Skeletal muscle satellite cell (primary cell): ENCODE data around the gene TOR1B.
"Not testable (repeated sequence)": the region's sequence is repeated elsewhere in the genome, so short reads cannot be mapped to it uniquely, and the experiment has no call there.

Source experiments
- H3K27me3 ChIP-seq: 2 replicates; pipeline ENCODE4 v1.7.0; 2013; ENCODE audit warnings: low read length; ENCODE audit not compliant: control insufficient read depth, insufficient read depth
- H3K36me3 ChIP-seq: 2 replicates; pipeline ENCODE4 v1.7.0; 2013; ENCODE audit warnings: mild to moderate bottlenecking, control low read depth, low read length; ENCODE audit not compliant: insufficient read depth
- H3K4me1 ChIP-seq: 2 replicates; pipeline ENCODE4 v1.7.0; 2013; ENCODE audit warnings: low read length; ENCODE audit not compliant: control insufficient read depth, insufficient read depth
- H3K4me2 ChIP-seq: 2 replicates; pipeline ENCODE4 v1.7.0; 2013; ENCODE audit warnings: mild to moderate bottlenecking, low read length
- H3K4me3 ChIP-seq: 2 replicates; pipeline ENCODE4 v1.7.0; 2013; ENCODE audit warnings: low read length
- H3K9ac ChIP-seq: 2 replicates; pipeline ENCODE4 v1.7.0; 2013; ENCODE audit warnings: mild to moderate bottlenecking, low read depth, low read length, moderate library complexity
- H3K9me3 ChIP-seq: replicated peaks from 2 replicates; pipeline ENCODE4 v1.7.0; 2013; ENCODE audit warnings: mild to moderate bottlenecking, control low read depth, low read length

TOR1B gene

GRCh38 chr9:129796029-129796428 lies 7.0 kb upstream of the TOR1B start:
- H3K9me3 ChIP-seq, H3K4me1 ChIP-seq, H3K36me3 ChIP-seq, H3K4me2 ChIP-seq, H3K9ac ChIP-seq, H3K4me3 ChIP-seq: not testable (repeated sequence)
- H3K27me3 ChIP-seq = peaks cover 25% of the 10 kb centered on the region

DNA sequence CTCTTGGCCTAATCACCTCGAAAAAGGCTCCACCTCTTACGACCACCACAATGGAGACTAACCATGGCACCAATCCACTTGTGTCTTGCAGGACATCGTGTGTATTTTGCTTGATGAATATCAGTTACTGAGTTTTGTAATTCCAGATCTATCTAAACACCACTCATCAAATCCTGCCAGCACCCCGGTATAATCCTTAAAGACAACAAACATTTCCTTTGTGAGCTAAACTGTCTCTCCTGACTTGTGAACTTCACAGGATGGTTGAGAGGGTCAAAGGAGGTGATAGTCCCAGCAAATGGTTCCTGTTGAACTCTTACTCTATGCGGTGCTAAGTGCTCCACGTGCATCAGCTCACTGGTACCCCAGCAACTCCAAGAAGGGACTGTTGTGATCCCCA lies 4.0 kb upstream of the TOR1B start:
- no peaks in the 10 kb centered on the region for H3K36me3 ChIP-seq
- no peak overlapping the region for H3K4me2 ChIP-seq
- no peak overlapping the region for H3K9ac ChIP-seq
- no peaks in the 10 kb centered on the region for H3K9me3 ChIP-seq
- H3K27me3 ChIP-seq = peaks cover 20% of the 10 kb centered on the region
- H3K4me1 ChIP-seq = peaks cover 4% of the 10 kb centered on the region
- no peak overlapping the region for H3K4me3 ChIP-seq

DNA sequence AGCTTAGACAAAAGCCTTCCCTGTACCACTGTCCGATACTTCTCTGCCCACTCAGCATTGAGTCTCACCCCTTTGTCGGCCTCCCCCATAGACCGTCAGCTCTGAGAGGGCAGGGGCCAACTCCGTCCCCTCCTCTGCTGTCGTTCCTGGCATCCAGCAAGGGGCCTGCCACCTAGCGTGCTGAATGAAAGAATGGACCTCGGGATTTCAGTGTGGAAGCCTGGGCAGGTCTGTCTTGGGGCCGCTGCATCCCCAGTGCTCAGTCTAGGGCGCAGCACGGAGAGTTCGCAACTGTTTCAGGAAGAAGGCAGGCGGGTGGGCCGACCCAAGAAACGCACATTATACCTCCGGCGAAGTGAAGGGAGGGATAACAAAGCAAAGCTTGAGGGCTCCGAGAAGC lies 1.5 kb upstream of the TOR1B start:
- H3K4me3 ChIP-seq = no peak overlapping the region
- no peak overlapping the region for H3K4me2 ChIP-seq
- H3K9me3 ChIP-seq = no peaks in the 10 kb centered on the region
- H3K36me3 ChIP-seq = peaks cover 6% of the 10 kb centered on the region
- no peaks in the 10 kb centered on the region for H3K27me3 ChIP-seq
- H3K9ac ChIP-seq = no peak overlapping the region
- peaks cover 8% of the 10 kb centered on the region for H3K4me1 ChIP-seq

GRCh38 chr9:129803676-129804060 lies 684 bp downstream of the TOR1B start:
- H3K27me3 ChIP-seq = no peaks in the 10 kb centered on the region
- H3K4me1 ChIP-seq = peaks cover 8% of the 10 kb centered on the region
- H3K9me3 ChIP-seq = no peaks in the 10 kb centered on the region
- H3K4me3 ChIP-seq = peak overlapping the region; percentile 98
- H3K4me2 ChIP-seq = peak overlapping the region; percentile 98
- peaks cover 6% of the 10 kb centered on the region for H3K36me3 ChIP-seq
- H3K9ac ChIP-seq = peak overlapping the region; percentile 79

- Histone ChIP-seq H3K36me3 (peaks cover 17% of the 10 kb centered on the region), H3K4me1 (peaks cover 8% of the 10 kb centered on the region), H3K27me3 (no peaks in the 10 kb centered on the region)
Measured at GRCh38 chr9:129806061-129806460, 3.1 kb downstream of the TOR1B start.

GRCh38 chr9:129809346-129809745 lies 6.4 kb downstream of the TOR1B start:
- Histone ChIP-seq H3K36me3 (peaks cover 33% of the 10 kb centered on the region), H3K4me3 (no peak overlapping the region), H3K9ac (no peak overlapping the region), H3K27me3 (no peaks in the 10 kb centered on the region), H3K4me2 (no peak overlapping the region), H3K9me3 (no peaks in the 10 kb centered on the region), H3K4me1 (no peaks in the 10 kb centered on the region)

More at GRCh38 chr9:129806061-129806460, 3.1 kb downstream of the TOR1B start:
- Histone ChIP-seq H3K4me2 (no peak overlapping the region), H3K4me3 (no peak overlapping the region), H3K9me3 (no peaks in the 10 kb centered on the region), H3K9ac (no peak overlapping the region)

DNA sequence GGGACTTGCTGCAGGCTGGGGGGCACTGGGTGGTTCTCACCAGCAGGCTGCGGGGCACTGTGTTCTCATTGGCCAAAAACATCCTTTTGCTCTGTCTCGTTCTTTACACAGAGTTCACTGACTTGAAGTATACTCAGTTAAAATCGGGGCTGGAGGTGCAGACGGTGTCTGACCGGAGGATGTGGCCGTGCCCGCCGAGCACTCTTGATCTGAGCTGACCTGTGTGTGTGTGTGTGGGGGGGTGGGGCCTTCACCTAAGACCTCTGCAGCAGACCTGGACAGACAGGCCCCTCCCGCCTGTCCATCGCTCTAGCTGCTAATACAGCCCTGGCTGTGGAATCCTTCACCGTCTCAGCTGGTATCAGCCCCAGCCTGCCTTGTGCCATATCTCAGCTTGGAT lies 7.1 kb downstream of the TOR1B start:
- Histone ChIP-seq H3K27me3 (no peaks in the 10 kb centered on the region), H3K36me3 (peaks cover 37% of the 10 kb centered on the region), H3K4me2 (no peak overlapping the region), H3K9me3 (no peaks in the 10 kb centered on the region), H3K9ac (no peak overlapping the region), H3K4me1 (no peaks in the 10 kb centered on the region), H3K4me3 (no peak overlapping the region)

DNA sequence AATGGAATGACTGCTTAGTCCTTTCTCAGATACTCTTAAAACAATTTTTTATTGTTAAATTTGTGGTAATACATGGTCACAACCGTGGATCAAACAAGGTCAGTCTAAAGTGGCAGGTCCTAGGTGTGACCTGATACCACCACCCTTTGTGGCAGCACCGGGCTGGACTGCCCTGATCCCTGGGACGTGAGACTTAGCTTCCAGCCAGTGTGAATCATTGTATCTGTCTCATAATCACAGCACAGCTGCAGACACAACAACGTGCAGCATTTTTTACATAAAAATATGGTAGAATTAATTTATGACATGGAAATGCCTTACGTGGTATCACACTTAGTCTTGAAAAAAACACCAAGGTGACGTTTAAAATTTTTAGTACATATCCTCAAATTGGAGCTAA lies 7.8 kb downstream of the TOR1B start:
- no peaks in the 10 kb centered on the region for H3K9me3 ChIP-seq
- H3K4me2 ChIP-seq = no peak overlapping the region
- H3K4me3 ChIP-seq = no peak overlapping the region
- H3K27me3 ChIP-seq = no peaks in the 10 kb centered on the region
- no peak overlapping the region for H3K9ac ChIP-seq
- H3K36me3 ChIP-seq = peaks cover 43% of the 10 kb centered on the region
- no peaks in the 10 kb centered on the region for H3K4me1 ChIP-seq

DNA sequence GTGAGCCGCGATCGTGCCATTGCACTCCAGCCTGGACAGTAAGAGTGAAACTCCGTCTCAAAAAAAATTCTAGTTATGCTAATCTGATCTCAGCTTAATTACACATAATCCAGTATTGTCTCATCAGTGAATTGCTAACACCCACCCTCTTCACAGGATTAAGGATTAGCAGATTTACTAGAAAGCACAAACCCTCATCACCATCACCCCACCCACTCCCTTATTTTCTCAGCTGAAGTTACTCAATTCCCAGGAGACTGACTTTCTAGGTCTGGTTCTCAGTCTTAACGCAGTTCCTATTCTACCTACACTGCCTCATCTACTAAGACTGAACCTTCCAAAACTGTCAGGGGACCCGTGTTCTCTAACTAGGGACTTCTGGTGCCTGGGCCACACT lies 9.0 kb downstream of the TOR1B start:
- Histone ChIP-seq H3K27me3 (no peaks in the 10 kb centered on the region), H3K9me3 (no peaks in the 10 kb centered on the region), H3K4me2 (no peak overlapping the region), H3K4me3 (no peak overlapping the region), H3K9ac (no peak overlapping the region), H3K4me1 (no peaks in the 10 kb centered on the region), H3K36me3 (peaks cover 48% of the 10 kb centered on the region)

GRCh38 chr9:129812385-129812784 lies 9.4 kb downstream of the TOR1B start:
- no peak overlapping the region for H3K4me3 ChIP-seq
- peaks cover 51% of the 10 kb centered on the region for H3K36me3 ChIP-seq
- no peaks in the 10 kb centered on the region for H3K4me1 ChIP-seq
- no peak overlapping the region for H3K9ac ChIP-seq
- no peaks in the 10 kb centered on the region for H3K27me3 ChIP-seq
- H3K9me3 ChIP-seq = no peaks in the 10 kb centered on the region
- no peak overlapping the region for H3K4me2 ChIP-seq

- Histone ChIP-seq H3K4me1 (no peaks in the 10 kb centered on the region), H3K4me3 (no peak overlapping the region), H3K9ac (no peak overlapping the region), H3K36me3 (peaks cover 60% of the 10 kb centered on the region), H3K27me3 (no peaks in the 10 kb centered on the region), H3K9me3 (no peaks in the 10 kb centered on the region), H3K4me2 (no peak overlapping the region)
Measured at GRCh38 chr9:129813661-129814060, 10.7 kb downstream of the TOR1B start.

- no peak overlapping the region for H3K4me2 ChIP-seq
- H3K9ac ChIP-seq = no peak overlapping the region
- H3K9me3 ChIP-seq = no peaks in the 10 kb centered on the region
- no peak overlapping the region for H3K4me3 ChIP-seq
- H3K36me3 ChIP-seq = peaks cover 58% of the 10 kb centered on the region
- no peaks in the 10 kb centered on the region for H3K27me3 ChIP-seq
- H3K4me1 ChIP-seq = no peaks in the 10 kb centered on the region
Measured at GRCh38 chr9:129814432-129815223, 11.6 kb downstream of the TOR1B start.
